IMR-90 (cell line): ENCODE measurements around the gene PLGRKT. TPM values are rescaled to one million over a fixed set of nuclear protein-coding genes. Genes with fewer than 3 reads are reported as not detected.

Experiments used
- ATAC-seq: fragments of 200-7000 bp; cut with Tn5 transposase; 2 replicates; pipeline ENCODE4 v1.9.1; 2020; ENCODE audit warnings: low read depth, mild to moderate bottlenecking, moderate library complexity
- BruUV-seq: library from RNA; stranded (reverse); fragments of 400-500 nt; replicated peaks from 2 replicates; lab custom pipeline; 2021; lab: Mats Ljungman, UMichigan
- CTCF ChIA-PET: fragments of 300-600 bp; formaldehyde crosslinking; extraction: SDS; loops from one replicate; lab custom pipeline; 2021; ENCODE audit warnings: antibody characterized with exemption; lab: Yijun Ruan, JAX
- POLR2A ChIA-PET: fragments of 300-600 bp; sonication (Branson Sonifier 250); formaldehyde crosslinking; loops from one replicate; lab custom pipeline; 2022; ENCODE audit warnings: antibody characterized with exemption; ENCODE audit not compliant: unreplicated experiment; lab: Charles Lee
- DNase-seq: peaks from one replicate; pipeline ENCODE4 v3.0.0; 2013
- H2AFZ ChIP-seq: replicated peaks from 2 replicates; pipeline ENCODE3; 2013; ENCODE audit warnings: low read length, mild to moderate bottlenecking; ENCODE audit not compliant: poor library complexity
- H2AK5ac ChIP-seq: 2 replicates; pipeline ENCODE4 v1.6.1; 2013; ENCODE audit warnings: low read depth, low read length, inconsistent platforms
- H2AK9ac ChIP-seq: replicated peaks from 2 replicates; pipeline ENCODE3; 2013; ENCODE audit warnings: mild to moderate bottlenecking, low read depth, low read length, moderate library complexity; ENCODE audit not compliant: poor library complexity
- H2BK120ac ChIP-seq: 2 replicates; pipeline ENCODE4 v1.6.1; 2013; ENCODE audit warnings: low read depth, low read length, inconsistent platforms
- H2BK15ac ChIP-seq: 3 replicates; pipeline ENCODE4 v1.6.1; 2013; ENCODE audit warnings: low read depth, low read length, inconsistent platforms
- H2BK20ac ChIP-seq: 2 replicates; pipeline ENCODE4 v1.6.1; 2013; ENCODE audit warnings: low read depth, mild to moderate bottlenecking, inconsistent platforms, low read length, moderate library complexity
- H2BK5ac ChIP-seq: 2 replicates; pipeline ENCODE4 v1.6.1; 2013; ENCODE audit warnings: mild to moderate bottlenecking, low read depth, low read length, inconsistent platforms; ENCODE audit not compliant: poor library complexity, severe bottlenecking
- H3K14ac ChIP-seq: replicated peaks from 2 replicates; pipeline ENCODE4 v1.6.1; 2013; ENCODE audit warnings: low read depth, low read length, inconsistent platforms
- H3K18ac ChIP-seq: 2 replicates; pipeline ENCODE4 v1.6.1; 2013; ENCODE audit warnings: low read depth, low read length, control low read depth
- H3K23ac ChIP-seq: 2 replicates; pipeline ENCODE4 v1.6.1; 2013; ENCODE audit warnings: low read depth, low read length, inconsistent platforms
- H3K27ac ChIP-seq: 2 replicates; pipeline ENCODE4 v1.5.1; 2013; ENCODE audit warnings: mild to moderate bottlenecking, control low read depth, low read length; ENCODE audit not compliant: insufficient read depth
- H3K27me3 ChIP-seq: 2 replicates; pipeline ENCODE4 v1.6.1; 2013; ENCODE audit warnings: low read length; ENCODE audit not compliant: control insufficient read depth, insufficient read depth
- H3K36me3 ChIP-seq: 2 replicates; pipeline ENCODE4 v1.6.1; 2013; ENCODE audit warnings: low read length, mixed read lengths; ENCODE audit not compliant: control insufficient read depth, insufficient read depth
- H3K4ac ChIP-seq: 2 replicates; pipeline ENCODE4 v1.6.1; 2013; ENCODE audit warnings: low read depth, low read length, inconsistent platforms
- H3K4me1 ChIP-seq: 2 replicates; pipeline ENCODE4 v1.6.1; 2013; ENCODE audit warnings: low read length, mixed read lengths; ENCODE audit not compliant: control insufficient read depth, insufficient read depth
- H3K4me2 ChIP-seq: 2 replicates; pipeline ENCODE4 v1.6.1; 2013; ENCODE audit warnings: low read depth, mild to moderate bottlenecking, control low read depth, low read length, moderate library complexity
- H3K4me3 ChIP-seq: 2 replicates; pipeline ENCODE4 v1.5.1; 2013; ENCODE audit warnings: low read depth, mild to moderate bottlenecking, control low read depth, low read length, moderate library complexity; ENCODE audit not compliant: insufficient read depth
- H3K56ac ChIP-seq: 2 replicates; pipeline ENCODE4 v1.6.1; 2013; ENCODE audit warnings: low read length, inconsistent platforms; ENCODE audit not compliant: insufficient read depth; ENCODE audit errors: extremely low read depth
- H3K79me1 ChIP-seq, 2 experiments: 2 replicates each; pipeline ENCODE4 v1.6.1; 2013; ENCODE audit warnings: low read length in 2 of 2, inconsistent platforms in 1 of 2, low read depth in 1 of 2
- H3K9ac ChIP-seq: 2 replicates; pipeline ENCODE4 v1.6.1; 2013; ENCODE audit warnings: low read depth, low read length, control low read depth
- H3K9me1 ChIP-seq: 2 replicates; pipeline ENCODE4 v1.6.1; 2013; ENCODE audit warnings: low read length, inconsistent platforms; ENCODE audit not compliant: insufficient read depth
- H3K9me3 ChIP-seq: 2 replicates; pipeline ENCODE4 v1.6.1; 2013; ENCODE audit warnings: low read length; ENCODE audit not compliant: control insufficient read depth, insufficient read depth
- H4K20me1 ChIP-seq: 2 replicates; pipeline ENCODE4 v1.6.1; 2013; ENCODE audit warnings: low read length, inconsistent platforms; ENCODE audit not compliant: insufficient read depth
- H4K5ac ChIP-seq: 2 replicates; pipeline ENCODE4 v1.6.1; 2013; ENCODE audit warnings: mild to moderate bottlenecking, low read depth, low read length, control low read depth
- H4K8ac ChIP-seq, 2 experiments: 2 replicates each; pipeline ENCODE4 v1.6.1; 2013; ENCODE audit warnings: low read depth in 2 of 2, low read length in 2 of 2, control low read depth in 1 of 2, inconsistent platforms in 1 of 2
- H4K91ac ChIP-seq: 2 replicates; pipeline ENCODE4 v1.6.1; 2013; ENCODE audit warnings: low read depth, low read length, inconsistent platforms; ENCODE audit not compliant: insufficient read depth
- BHLHE40 ChIP-seq: fragments of 150-350 bp; IDR thresholded peaks from 2 replicates; pipeline ENCODE4 v1.6.1; 2016; ENCODE audit warnings: mild to moderate bottlenecking, low read depth, low read length
- CEBPB ChIP-seq: IDR thresholded peaks from 2 replicates; pipeline ENCODE4 v1.6.1; 2012; ENCODE audit warnings: low read depth, low read length, improper control_type of control experiment
- CHD1 ChIP-seq: IDR thresholded peaks from 2 replicates; pipeline ENCODE4 v1.6.1; 2012; ENCODE audit warnings: low read depth, low read length, improper control_type of control experiment
- CTCF ChIP-seq: conservative IDR thresholded peaks from 2 replicates; pipeline ENCODE4 v1.5.1; 2012; ENCODE audit warnings: mild to moderate bottlenecking, low read depth, low read length, improper control_type of control experiment
- ELK1 ChIP-seq: fragments of 150-350 bp; IDR thresholded peaks from 2 replicates; pipeline ENCODE4 v1.6.1; 2016; ENCODE audit warnings: low read depth, mild to moderate bottlenecking, low read length, moderate library complexity, borderline replicate concordance
- FOS ChIP-seq: fragments of 150-350 bp; IDR thresholded peaks from 2 replicates; pipeline ENCODE4 v1.6.1; 2016; ENCODE audit warnings: low read depth, low read length
- MAFK ChIP-seq: IDR thresholded peaks from 2 replicates; pipeline ENCODE4 v1.6.1; 2012; ENCODE audit warnings: low read depth, low read length, improper control_type of control experiment
- MXI1 ChIP-seq: IDR thresholded peaks from 2 replicates; pipeline ENCODE4 v1.6.1; 2012; ENCODE audit warnings: low read depth, mild to moderate bottlenecking, low read length, moderate library complexity, borderline replicate concordance
- NFE2L2 ChIP-seq: fragments of 150-350 bp; IDR thresholded peaks from 2 replicates; pipeline ENCODE4 v1.6.1; 2016; ENCODE audit warnings: low read depth, mild to moderate bottlenecking, low read length
- POLR2A ChIP-seq: IDR thresholded peaks from 2 replicates; pipeline ENCODE4 v1.6.1; 2012; ENCODE audit warnings: mild to moderate bottlenecking, low read depth, low read length
- RAD21 ChIP-seq: IDR thresholded peaks from 2 replicates; pipeline ENCODE4 v1.6.1; 2012; ENCODE audit warnings: low read length, improper control_type of control experiment
- RCOR1 ChIP-seq: IDR thresholded peaks from 2 replicates; pipeline ENCODE4 v1.6.1; 2012; ENCODE audit warnings: mild to moderate bottlenecking, low read length, improper control_type of control experiment; ENCODE audit not compliant: insufficient replicate concordance
- RFX5 ChIP-seq: IDR thresholded peaks from 2 replicates; pipeline ENCODE4 v1.8.0; 2012; ENCODE audit warnings: low read depth, mild to moderate bottlenecking, low read length, moderate library complexity
- SMC3 ChIP-seq: fragments of 150-350 bp; IDR thresholded peaks from 2 replicates; pipeline ENCODE4 v1.6.1; 2016; ENCODE audit warnings: low read depth, mild to moderate bottlenecking, antibody characterized with exemption, low read length, moderate library complexity
- USF2 ChIP-seq: fragments of 150-350 bp; IDR thresholded peaks from 2 replicates; pipeline ENCODE4 v1.6.1; 2017; ENCODE audit warnings: mild to moderate bottlenecking, antibody characterized with exemption, low read length, low read depth
- WGBS, 2 experiments: methylation state at CpG; one replicate each; pipeline versions ENCODE4 v1.1.5 to v1.1.7; 2013; ENCODE audit warnings: missing lambda C conversion rate in 2 of 2; ENCODE audit not compliant: insufficient read length in 1 of 2; ENCODE audit errors: extremely low coverage in 2 of 2; 5-methylcytosine and 5-hydroxymethylcytosine counted together
- dilution Hi-C: fragments of 300-500 bp; cut with HindIII; formaldehyde crosslinking; loops from one replicate; pipeline ENCODE4 v1.14.3; 2018; ENCODE audit warnings: low sequenced_read_pairs; ENCODE audit not compliant: unreplicated experiment
- in situ Hi-C: fragments of 300-500 bp; cut with MboI; formaldehyde crosslinking; loops from 3 replicates; pipeline ENCODE4 v1.14.3; 2019; ENCODE audit warnings: low sequenced_read_pairs, inconsistent platforms, mixed read lengths
- intact Hi-C: fragments of 100-400 bp; cut with micrococcal nuclease; formaldehyde crosslinking; loops from 2 replicates; pipeline ENCODE4 v1.10.0; 2022
- polyA plus RNA-seq, 3 experiments: library from polyadenylated mRNA; depleted of rRNA; stranded (reverse); fragments of >200 nt; gene quantifications; 2 replicates each; pipeline ENCODE4 v1.2.3, GENCODE V29; 2012; ENCODE audit warnings: low replicate concordance in 1 of 3
- total RNA-seq: library from RNA; depleted of rRNA; stranded (reverse); fragments of >200 nt; gene quantifications from 2 replicates; pipeline ENCODE4 v1.2.3, GENCODE V29; 2012

Gene PLGRKT
- total and polyA plus RNA-seq, 2 of the 4 experiments (the other 2 are of a cell fraction) = 10.8 to 12.7 TPM

DNA sequence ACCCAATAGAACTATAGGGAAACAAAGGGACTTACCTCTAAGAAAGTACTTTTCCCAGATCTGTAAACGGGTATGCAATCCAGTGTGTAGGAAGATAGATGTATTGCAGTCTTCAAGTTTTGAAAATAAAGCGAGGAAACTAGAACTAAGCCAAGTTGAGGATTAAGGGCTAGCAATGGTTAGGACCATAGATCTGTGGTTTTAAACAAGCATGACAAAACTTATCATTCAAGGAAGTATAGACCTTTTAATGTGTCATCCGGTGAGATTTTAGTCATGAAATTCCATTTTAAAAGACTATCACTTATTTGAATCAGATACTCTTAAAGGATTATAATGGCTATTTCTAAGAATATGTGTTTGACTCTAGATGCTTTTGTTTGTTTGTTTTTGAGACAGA is 33.1 kb upstream of the PLGRKT start:
- H3K9ac ChIP-seq = no peak overlapping the region
- H3K56ac ChIP-seq = no peak overlapping the region
- no peak overlapping the region for H3K4ac ChIP-seq
- H3K4me2 ChIP-seq = no peak overlapping the region
- H3K23ac ChIP-seq = no peak overlapping the region
- H2AK5ac ChIP-seq = no peak overlapping the region
- dilution Hi-C loops (no loop called here), intact Hi-C loops (no loop called here), in situ Hi-C loops (loop anchor here (25.0 kb wide), 1 partner anchor 241 kb away; no protein-coding TSS in a partner anchor)
- H3K18ac ChIP-seq = no peak overlapping the region
- no peak for TF ChIP-seq BHLHE40
- TF ChIP-seq NFE2L2 = no peak
- no peak for TF ChIP-seq FOS
- TF ChIP-seq POLR2A = no peak
- TF ChIP-seq MXI1 = no peak
- no peak for TF ChIP-seq MAFK
- no peak for TF ChIP-seq SMC3
- no peak for TF ChIP-seq RFX5
- TF ChIP-seq CEBPB = no peak
- no peak for TF ChIP-seq ELK1
- no peak for TF ChIP-seq RAD21
- TF ChIP-seq CTCF = no peak
- TF ChIP-seq RCOR1 = no peak
- no peak for TF ChIP-seq USF2
- no peak for TF ChIP-seq CHD1
- no peak overlapping the region for H2BK15ac ChIP-seq
- ATAC-seq (no peak), DNase-seq (no peak)
- H3K36me3 ChIP-seq = peaks cover 9% of the 10 kb centered on the region
- H2BK5ac ChIP-seq = no peak overlapping the region
- no peak overlapping the region; a peak in 1 of 4 replicates for H4K8ac ChIP-seq
- no peak overlapping the region for H2BK120ac ChIP-seq
- BruUV-seq = no TSS peak
- no peak overlapping the region for H2BK20ac ChIP-seq
- H4K91ac ChIP-seq = no peak overlapping the region
- no peaks in the 10 kb centered on the region for H4K20me1 ChIP-seq
- H3K27me3 ChIP-seq = no peaks in the 10 kb centered on the region
- CTCF ChIA-PET = no interaction called here
- H3K27ac ChIP-seq = no peak overlapping the region
- peaks cover 8% of the 10 kb centered on the region for H3K9me1 ChIP-seq
- H3K79me1 ChIP-seq = peaks cover 0 to 9% of the 10 kb centered on the region in 2 experiments; a peak in 1 of 4 replicates
- no peak overlapping the region for H4K5ac ChIP-seq
- H2AFZ ChIP-seq = no peak overlapping the region
- POLR2A ChIA-PET = no interaction called here
- H2AK9ac ChIP-seq = no peak overlapping the region
- H3K4me1 ChIP-seq = no peaks in the 10 kb centered on the region
- no peak overlapping the region for H3K14ac ChIP-seq
- H3K4me3 ChIP-seq = no peak overlapping the region
- WGBS, 2 experiments = no CpG with 5 or more reads among the region's 3 CpGs
- H3K9me3 ChIP-seq = no peaks in the 10 kb centered on the region
